Body of pancreas (tissue), 4 donors: Measurements from ENCODE around the gene STEAP1B.

ENCODE experiments used
- CTCF ChIP-seq, 7 experiments: fragments of 450-650 bp in 4 of 7; fragments of 200-600 bp in 3 of 7; sonication (generic) in 3 of 7; IDR thresholded peaks; one replicate each; pipeline ENCODE4 v1.5.1; 2016 to 2019; ENCODE audit warnings: antibody characterized with exemption in 7 of 7
- POLR2A ChIP-seq, 3 donors: fragments of 450-650 bp; IDR thresholded peaks; one replicate each; pipeline ENCODE4 v1.6.1; 2016; ENCODE audit warnings: antibody characterized with exemption in 3 of 3, mild to moderate bottlenecking in 2 of 3

GRCh38 chr7:22390516-22390915, 109.5 kb downstream of the STEAP1B start:
- no peak for TF ChIP-seq POLR2A (IDR thresholded peaks at IDR 0.05)
- TF ChIP-seq CTCF (IDR thresholded peaks at IDR 0.05) = no peak
